K562 (cell line): ENCODE data around the gene LAMTOR4. TPM values are rescaled to one million over a fixed set of nuclear protein-coding genes. Genes with fewer than 3 reads are reported as not detected.
A peak's percentile ranks its signal among the peaks of the same experiment; 100 is the strongest.

Experiments used
- CEBPB ChIP-seq: fragments of 450-650 bp; IDR thresholded peaks from 2 replicates; pipeline ENCODE4 v1.6.1; 2016; ENCODE audit warnings: missing genetic modification characterization, missing compliant biosample characterization
- GTF2E2 ChIP-seq: fragments of 200-800 bp; sonication (Bioruptor generic); IDR thresholded peaks from 2 replicates; pipeline ENCODE4 v1.6.1; 2016; ENCODE audit warnings: missing genetic modification characterization, missing compliant biosample characterization
- MTF1 ChIP-seq: fragments of 250-450 bp; sonication (Bioruptor Pico); IDR thresholded peaks from 2 replicates; pipeline ENCODE4 v1.9.0; 2021; ENCODE audit warnings: moderate library complexity, mild to moderate bottlenecking, inconsistent platforms, borderline replicate concordance
- polyA plus RNA-seq, 8 experiments: library from polyadenylated mRNA; depleted of rRNA in 4 of 8; stranded (reverse) in 5 of 8; unstranded in 3 of 8; fragments of >200 nt; fragmentation: Nextera tagmentation in 2 of 8; fragmentation: Illumina TruSeq in 1 of 8; extraction: Ambion mirVana in 2 of 8; extraction: Trizol in 1 of 8; gene quantifications; 2 replicates each; pipeline versions ENCODE4 v1.2.1 to v1.2.3, GENCODE V29; 2011 to 2014; ENCODE audit warnings: inconsistent platforms in 1 of 8, missing spikeins in 1 of 8
- total RNA-seq, 7 experiments: library from RNA; depleted of rRNA in 6 of 7; stranded (reverse); fragments of >200 nt in 6 of 7; fragmentation: Illumina TruSeq in 2 of 7; extraction: Trizol in 2 of 7; gene quantifications; 2 replicates each; pipeline versions ENCODE4 v1.2.1 to v1.2.3, GENCODE V29; 2011 to 2021; ENCODE audit warnings: low replicate concordance in 1 of 7
- TF ChIP-seq, protein P1 (sequence below): fragments of 450-650 bp; IDR thresholded peaks from 2 replicates; pipeline ENCODE4 v1.6.1; 2016; ENCODE audit warnings: mild to moderate bottlenecking, moderate library complexity
- TF ChIP-seq, protein P2 (sequence below): fragments of 200-800 bp; sonication (Bioruptor generic); IDR thresholded peaks from 2 replicates; pipeline ENCODE4 v1.6.1; 2016; ENCODE audit warnings: missing genetic modification characterization, missing compliant biosample characterization
- TF ChIP-seq, protein P3 (sequence below), 2 experiments: fragments of 200-800 bp in 1 of 2; sonication (Bioruptor generic) in 1 of 2; sonication (generic) in 1 of 2; formaldehyde crosslinking in 1 of 2; IDR thresholded peaks in 1 of 2; conservative IDR thresholded peaks in 1 of 2; 2 replicates each; pipeline versions ENCODE4 v1.5.0 to v1.6.1; 2016 to 2020; ENCODE audit warnings: missing compliant biosample characterization in 1 of 2, missing genetic modification characterization in 1 of 2, missing genetic modification reagents in 1 of 2

Gene LAMTOR4
- total and polyA plus RNA-seq, 9 of the 15 experiments (the other 6 are each of a cell fraction or from before 2014, with no cell fraction given) = 79.6 to 314 (median 195) TPM

DNA sequence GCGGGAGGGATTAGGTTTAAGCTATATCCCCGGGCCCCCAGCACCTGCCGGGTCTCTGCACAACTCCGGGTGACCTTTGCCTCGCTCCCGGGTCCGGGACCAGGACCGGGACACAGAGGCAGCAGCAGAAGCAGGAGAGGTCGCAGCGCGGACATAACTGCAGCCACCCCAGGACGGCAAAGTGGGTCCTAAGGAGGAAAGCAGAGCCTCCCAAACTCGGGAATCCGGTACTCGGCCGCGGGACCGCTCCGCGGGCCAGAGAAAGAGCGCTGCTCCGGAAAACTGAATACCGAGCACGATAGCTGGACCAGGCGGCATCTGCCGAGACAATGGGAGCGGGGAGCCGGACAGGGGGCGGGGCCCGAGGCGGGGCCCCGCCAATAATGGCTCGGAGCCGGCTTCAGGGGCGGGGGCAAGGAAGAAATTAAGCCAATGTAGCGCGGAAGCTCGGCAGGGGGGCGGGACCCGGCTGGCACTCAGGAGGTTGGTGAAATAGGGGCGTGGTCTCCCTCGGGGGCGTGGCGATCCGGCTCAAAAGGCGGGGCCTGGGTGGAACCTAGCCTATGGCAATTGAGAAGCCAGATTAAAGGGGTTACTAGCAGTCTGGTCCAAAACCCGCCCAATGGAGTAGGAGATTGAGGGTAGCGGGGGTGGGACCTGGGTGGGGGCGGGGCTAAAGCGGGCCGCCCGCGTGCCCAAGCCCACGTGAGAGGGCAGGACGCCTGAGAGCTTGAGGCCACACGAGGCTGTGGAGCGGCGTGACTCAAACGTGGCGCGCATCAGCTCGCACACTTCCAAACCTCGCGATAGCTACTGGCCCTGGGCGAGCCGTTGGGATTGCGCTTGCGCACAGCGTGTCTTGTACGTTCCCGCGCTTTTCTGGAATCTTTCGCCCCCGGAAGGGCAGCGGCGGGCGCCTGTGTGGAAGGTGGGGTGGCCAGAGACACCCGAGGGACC lies 28.6 kb downstream of the LAMTOR4 start, which contains the start of the genes GPC2 and STAG3 (continued):
- TF ChIP-seq, protein P1, sequence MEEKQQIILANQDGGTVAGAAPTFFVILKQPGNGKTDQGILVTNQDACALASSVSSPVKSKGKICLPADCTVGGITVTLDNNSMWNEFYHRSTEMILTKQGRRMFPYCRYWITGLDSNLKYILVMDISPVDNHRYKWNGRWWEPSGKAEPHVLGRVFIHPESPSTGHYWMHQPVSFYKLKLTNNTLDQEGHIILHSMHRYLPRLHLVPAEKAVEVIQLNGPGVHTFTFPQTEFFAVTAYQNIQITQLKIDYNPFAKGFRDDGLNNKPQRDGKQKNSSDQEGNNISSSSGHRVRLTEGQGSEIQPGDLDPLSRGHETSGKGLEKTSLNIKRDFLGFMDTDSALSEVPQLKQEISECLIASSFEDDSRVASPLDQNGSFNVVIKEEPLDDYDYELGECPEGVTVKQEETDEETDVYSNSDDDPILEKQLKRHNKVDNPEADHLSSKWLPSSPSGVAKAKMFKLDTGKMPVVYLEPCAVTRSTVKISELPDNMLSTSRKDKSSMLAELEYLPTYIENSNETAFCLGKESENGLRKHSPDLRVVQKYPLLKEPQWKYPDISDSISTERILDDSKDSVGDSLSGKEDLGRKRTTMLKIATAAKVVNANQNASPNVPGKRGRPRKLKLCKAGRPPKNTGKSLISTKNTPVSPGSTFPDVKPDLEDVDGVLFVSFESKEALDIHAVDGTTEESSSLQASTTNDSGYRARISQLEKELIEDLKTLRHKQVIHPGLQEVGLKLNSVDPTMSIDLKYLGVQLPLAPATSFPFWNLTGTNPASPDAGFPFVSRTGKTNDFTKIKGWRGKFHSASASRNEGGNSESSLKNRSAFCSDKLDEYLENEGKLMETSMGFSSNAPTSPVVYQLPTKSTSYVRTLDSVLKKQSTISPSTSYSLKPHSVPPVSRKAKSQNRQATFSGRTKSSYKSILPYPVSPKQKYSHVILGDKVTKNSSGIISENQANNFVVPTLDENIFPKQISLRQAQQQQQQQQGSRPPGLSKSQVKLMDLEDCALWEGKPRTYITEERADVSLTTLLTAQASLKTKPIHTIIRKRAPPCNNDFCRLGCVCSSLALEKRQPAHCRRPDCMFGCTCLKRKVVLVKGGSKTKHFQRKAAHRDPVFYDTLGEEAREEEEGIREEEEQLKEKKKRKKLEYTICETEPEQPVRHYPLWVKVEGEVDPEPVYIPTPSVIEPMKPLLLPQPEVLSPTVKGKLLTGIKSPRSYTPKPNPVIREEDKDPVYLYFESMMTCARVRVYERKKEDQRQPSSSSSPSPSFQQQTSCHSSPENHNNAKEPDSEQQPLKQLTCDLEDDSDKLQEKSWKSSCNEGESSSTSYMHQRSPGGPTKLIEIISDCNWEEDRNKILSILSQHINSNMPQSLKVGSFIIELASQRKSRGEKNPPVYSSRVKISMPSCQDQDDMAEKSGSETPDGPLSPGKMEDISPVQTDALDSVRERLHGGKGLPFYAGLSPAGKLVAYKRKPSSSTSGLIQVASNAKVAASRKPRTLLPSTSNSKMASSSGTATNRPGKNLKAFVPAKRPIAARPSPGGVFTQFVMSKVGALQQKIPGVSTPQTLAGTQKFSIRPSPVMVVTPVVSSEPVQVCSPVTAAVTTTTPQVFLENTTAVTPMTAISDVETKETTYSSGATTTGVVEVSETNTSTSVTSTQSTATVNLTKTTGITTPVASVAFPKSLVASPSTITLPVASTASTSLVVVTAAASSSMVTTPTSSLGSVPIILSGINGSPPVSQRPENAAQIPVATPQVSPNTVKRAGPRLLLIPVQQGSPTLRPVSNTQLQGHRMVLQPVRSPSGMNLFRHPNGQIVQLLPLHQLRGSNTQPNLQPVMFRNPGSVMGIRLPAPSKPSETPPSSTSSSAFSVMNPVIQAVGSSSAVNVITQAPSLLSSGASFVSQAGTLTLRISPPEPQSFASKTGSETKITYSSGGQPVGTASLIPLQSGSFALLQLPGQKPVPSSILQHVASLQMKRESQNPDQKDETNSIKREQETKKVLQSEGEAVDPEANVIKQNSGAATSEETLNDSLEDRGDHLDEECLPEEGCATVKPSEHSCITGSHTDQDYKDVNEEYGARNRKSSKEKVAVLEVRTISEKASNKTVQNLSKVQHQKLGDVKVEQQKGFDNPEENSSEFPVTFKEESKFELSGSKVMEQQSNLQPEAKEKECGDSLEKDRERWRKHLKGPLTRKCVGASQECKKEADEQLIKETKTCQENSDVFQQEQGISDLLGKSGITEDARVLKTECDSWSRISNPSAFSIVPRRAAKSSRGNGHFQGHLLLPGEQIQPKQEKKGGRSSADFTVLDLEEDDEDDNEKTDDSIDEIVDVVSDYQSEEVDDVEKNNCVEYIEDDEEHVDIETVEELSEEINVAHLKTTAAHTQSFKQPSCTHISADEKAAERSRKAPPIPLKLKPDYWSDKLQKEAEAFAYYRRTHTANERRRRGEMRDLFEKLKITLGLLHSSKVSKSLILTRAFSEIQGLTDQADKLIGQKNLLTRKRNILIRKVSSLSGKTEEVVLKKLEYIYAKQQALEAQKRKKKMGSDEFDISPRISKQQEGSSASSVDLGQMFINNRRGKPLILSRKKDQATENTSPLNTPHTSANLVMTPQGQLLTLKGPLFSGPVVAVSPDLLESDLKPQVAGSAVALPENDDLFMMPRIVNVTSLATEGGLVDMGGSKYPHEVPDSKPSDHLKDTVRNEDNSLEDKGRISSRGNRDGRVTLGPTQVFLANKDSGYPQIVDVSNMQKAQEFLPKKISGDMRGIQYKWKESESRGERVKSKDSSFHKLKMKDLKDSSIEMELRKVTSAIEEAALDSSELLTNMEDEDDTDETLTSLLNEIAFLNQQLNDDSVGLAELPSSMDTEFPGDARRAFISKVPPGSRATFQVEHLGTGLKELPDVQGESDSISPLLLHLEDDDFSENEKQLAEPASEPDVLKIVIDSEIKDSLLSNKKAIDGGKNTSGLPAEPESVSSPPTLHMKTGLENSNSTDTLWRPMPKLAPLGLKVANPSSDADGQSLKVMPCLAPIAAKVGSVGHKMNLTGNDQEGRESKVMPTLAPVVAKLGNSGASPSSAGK = peak; percentile 99
- no peak for TF ChIP-seq GTF2E2 (tag)
- no peak for TF ChIP-seq CEBPB (tag)
- TF ChIP-seq, protein P2, sequence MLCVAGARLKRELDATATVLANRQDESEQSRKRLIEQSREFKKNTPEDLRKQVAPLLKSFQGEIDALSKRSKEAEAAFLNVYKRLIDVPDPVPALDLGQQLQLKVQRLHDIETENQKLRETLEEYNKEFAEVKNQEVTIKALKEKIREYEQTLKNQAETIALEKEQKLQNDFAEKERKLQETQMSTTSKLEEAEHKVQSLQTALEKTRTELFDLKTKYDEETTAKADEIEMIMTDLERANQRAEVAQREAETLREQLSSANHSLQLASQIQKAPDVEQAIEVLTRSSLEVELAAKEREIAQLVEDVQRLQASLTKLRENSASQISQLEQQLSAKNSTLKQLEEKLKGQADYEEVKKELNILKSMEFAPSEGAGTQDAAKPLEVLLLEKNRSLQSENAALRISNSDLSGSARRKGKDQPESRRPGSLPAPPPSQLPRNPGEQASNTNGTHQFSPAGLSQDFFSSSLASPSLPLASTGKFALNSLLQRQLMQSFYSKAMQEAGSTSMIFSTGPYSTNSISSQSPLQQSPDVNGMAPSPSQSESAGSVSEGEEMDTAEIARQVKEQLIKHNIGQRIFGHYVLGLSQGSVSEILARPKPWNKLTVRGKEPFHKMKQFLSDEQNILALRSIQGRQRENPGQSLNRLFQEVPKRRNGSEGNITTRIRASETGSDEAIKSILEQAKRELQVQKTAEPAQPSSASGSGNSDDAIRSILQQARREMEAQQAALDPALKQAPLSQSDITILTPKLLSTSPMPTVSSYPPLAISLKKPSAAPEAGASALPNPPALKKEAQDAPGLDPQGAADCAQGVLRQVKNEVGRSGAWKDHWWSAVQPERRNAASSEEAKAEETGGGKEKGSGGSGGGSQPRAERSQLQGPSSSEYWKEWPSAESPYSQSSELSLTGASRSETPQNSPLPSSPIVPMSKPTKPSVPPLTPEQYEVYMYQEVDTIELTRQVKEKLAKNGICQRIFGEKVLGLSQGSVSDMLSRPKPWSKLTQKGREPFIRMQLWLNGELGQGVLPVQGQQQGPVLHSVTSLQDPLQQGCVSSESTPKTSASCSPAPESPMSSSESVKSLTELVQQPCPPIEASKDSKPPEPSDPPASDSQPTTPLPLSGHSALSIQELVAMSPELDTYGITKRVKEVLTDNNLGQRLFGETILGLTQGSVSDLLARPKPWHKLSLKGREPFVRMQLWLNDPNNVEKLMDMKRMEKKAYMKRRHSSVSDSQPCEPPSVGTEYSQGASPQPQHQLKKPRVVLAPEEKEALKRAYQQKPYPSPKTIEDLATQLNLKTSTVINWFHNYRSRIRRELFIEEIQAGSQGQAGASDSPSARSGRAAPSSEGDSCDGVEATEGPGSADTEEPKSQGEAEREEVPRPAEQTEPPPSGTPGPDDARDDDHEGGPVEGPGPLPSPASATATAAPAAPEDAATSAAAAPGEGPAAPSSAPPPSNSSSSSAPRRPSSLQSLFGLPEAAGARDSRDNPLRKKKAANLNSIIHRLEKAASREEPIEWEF (CRISPR knock-in tag) = no peak
- no peak for TF ChIP-seq MTF1 (CRISPR knock-in tag)
- TF ChIP-seq, protein P3, sequence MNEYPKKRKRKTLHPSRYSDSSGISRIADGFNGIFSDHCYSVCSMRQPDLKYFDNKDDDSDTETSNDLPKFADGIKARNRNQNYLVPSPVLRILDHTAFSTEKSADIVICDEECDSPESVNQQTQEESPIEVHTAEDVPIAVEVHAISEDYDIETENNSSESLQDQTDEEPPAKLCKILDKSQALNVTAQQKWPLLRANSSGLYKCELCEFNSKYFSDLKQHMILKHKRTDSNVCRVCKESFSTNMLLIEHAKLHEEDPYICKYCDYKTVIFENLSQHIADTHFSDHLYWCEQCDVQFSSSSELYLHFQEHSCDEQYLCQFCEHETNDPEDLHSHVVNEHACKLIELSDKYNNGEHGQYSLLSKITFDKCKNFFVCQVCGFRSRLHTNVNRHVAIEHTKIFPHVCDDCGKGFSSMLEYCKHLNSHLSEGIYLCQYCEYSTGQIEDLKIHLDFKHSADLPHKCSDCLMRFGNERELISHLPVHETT (CRISPR knock-in tag; conservative IDR thresholded peaks at IDR 0.05 in 1 of 2, IDR thresholded peaks at IDR 0.05 in 1 of 2) = no peak
